ENCODE data around the gene KLHL26. TPM values are rescaled to one million over a fixed set of nuclear protein-coding genes. Genes with fewer than 3 reads are reported as not detected.
A peak's percentile ranks its signal among the peaks of the same experiment; 100 is the strongest.

The KLHL26 gene
- polyA plus RNA-seq, 1 donor (not counting 4 experiments of a cell fraction or from before 2014, with no cell fraction given) = 0.68 TPM

DNA sequence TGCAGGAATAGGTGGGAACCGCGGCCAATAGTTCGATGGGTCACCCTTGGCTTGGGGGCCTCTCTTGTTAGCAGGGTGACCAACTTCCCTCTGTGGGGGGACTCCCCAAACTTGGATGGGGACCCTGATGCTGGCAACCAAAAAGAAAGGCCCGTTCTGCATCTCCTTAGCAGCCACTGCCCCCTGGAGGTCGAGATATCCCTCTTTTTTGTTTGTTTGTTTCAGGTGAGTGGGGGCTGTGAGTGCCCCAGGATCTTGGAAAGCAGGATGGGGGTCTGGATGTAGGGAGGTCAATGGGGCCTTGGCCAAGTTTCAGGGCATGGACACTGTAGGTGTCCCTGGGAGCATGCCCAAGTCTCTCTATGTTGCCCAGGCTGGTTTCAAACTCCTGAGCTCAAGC is 39.0 kb downstream of the KLHL26 start:
- FAIRE-seq = no peak
- no peaks in the 10 kb centered on the region for H3K27me3 ChIP-seq (ENCODE audit: control insufficient read depth, extremely low read depth, insufficient read depth, low read length)
- no peak overlapping the region for H3K9ac ChIP-seq (ENCODE audit: control insufficient read depth, extremely low read depth, insufficient read depth, low read length)
- no peak overlapping the region for H2AFZ ChIP-seq (ENCODE audit: control insufficient read depth, low read length)
- H3K79me2 ChIP-seq (ENCODE audit: control insufficient read depth, insufficient read depth, low read length) = no peaks in the 10 kb centered on the region
- DNase-seq (ENCODE audit: low read depth, low spot score) = no peak
- dilution Hi-C loops (cut with MboI; ENCODE audit: extremely low pct_ligation_motif_present, low sequenced_read_pairs) = no loop called here
- no peaks in the 10 kb centered on the region for H3K36me3 ChIP-seq (ENCODE audit: control insufficient read depth in 2 of 2, extremely low read depth in 1 of 2, insufficient read depth in 2 of 2, low read length in 2 of 2)
- H3K4me3 ChIP-seq (ENCODE audit: control insufficient read depth in 2 of 3, extremely low read depth in 1 of 3, insufficient read depth in 2 of 3, low read depth in 1 of 3, low read length in 3 of 3) = no peak overlapping the region
- H3K4me1 ChIP-seq (ENCODE audit: control insufficient read depth, extremely low read depth, insufficient read depth, low read length) = peaks cover 15% of the 10 kb centered on the region
- no peaks in the 10 kb centered on the region for H3K9me3 ChIP-seq (ENCODE audit: control insufficient read depth, low read depth, low read length)
- H3K9me1 ChIP-seq (ENCODE audit: control insufficient read depth, extremely low read depth, insufficient read depth, low read length) = no peaks in the 10 kb centered on the region
- H3K27ac ChIP-seq (ENCODE audit: control insufficient read depth, insufficient read depth, low read length) = no peak overlapping the region
- TF ChIP-seq EZH2 (IDR thresholded peaks at IDR 0.05; ENCODE audit: low read length) = no peak
- TF ChIP-seq, protein P1, sequence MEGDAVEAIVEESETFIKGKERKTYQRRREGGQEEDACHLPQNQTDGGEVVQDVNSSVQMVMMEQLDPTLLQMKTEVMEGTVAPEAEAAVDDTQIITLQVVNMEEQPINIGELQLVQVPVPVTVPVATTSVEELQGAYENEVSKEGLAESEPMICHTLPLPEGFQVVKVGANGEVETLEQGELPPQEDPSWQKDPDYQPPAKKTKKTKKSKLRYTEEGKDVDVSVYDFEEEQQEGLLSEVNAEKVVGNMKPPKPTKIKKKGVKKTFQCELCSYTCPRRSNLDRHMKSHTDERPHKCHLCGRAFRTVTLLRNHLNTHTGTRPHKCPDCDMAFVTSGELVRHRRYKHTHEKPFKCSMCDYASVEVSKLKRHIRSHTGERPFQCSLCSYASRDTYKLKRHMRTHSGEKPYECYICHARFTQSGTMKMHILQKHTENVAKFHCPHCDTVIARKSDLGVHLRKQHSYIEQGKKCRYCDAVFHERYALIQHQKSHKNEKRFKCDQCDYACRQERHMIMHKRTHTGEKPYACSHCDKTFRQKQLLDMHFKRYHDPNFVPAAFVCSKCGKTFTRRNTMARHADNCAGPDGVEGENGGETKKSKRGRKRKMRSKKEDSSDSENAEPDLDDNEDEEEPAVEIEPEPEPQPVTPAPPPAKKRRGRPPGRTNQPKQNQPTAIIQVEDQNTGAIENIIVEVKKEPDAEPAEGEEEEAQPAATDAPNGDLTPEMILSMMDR (optimal IDR thresholded peaks at IDR 0.05 in 1 of 3, IDR thresholded peaks at IDR 0.05 in 1 of 3, conservative IDR thresholded peaks at IDR 0.05 in 1 of 3; ENCODE audit: extremely low read depth in 1 of 3, insufficient read depth in 2 of 3, low read length in 3 of 3) = peak; percentile 41 to 56 (median 49)
- no peak overlapping the region for H3K4me2 ChIP-seq (ENCODE audit: control insufficient read depth, extremely low read depth, insufficient read depth, low read depth, low read length)
- H4K20me1 ChIP-seq (ENCODE audit: control insufficient read depth, extremely low read depth, insufficient read depth, low read length) = no peaks in the 10 kb centered on the region

DNA sequence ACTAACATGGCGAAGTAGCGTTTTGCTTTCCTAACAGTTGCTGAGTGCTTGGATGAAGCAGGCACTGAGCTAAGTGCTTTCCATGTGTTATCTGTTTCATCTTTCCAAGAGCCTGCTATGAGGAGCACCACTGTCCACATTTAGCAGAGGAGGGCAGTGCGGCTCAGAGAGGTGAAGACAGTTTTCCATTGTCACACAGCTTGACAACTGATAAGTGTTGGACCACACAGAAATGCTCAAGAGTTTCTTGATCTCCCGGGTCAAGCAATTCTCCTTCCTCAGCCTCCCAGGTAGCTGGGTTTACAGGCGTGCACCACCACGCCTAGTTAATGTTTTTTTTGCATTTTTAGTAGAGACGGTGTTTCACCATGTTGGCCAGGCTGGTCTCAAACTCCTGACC is 39.9 kb downstream of the KLHL26 start:
- no peak for FAIRE-seq
- Histone ChIP-seq H4K20me1 (ENCODE audit: control insufficient read depth, extremely low read depth, insufficient read depth, low read length) (no peaks in the 10 kb centered on the region), H3K27ac (ENCODE audit: control insufficient read depth, insufficient read depth, low read length) (no peak overlapping the region)

More for the DNA sequence above, 39.9 kb downstream of the KLHL26 start:
- dilution Hi-C loops (cut with MboI; ENCODE audit: extremely low pct_ligation_motif_present, low sequenced_read_pairs) = no loop called here
- no peak for TF ChIP-seq EZH2 (IDR thresholded peaks at IDR 0.05; ENCODE audit: low read length)
- TF ChIP-seq, protein P1 (optimal IDR thresholded peaks at IDR 0.05 in 1 of 3, IDR thresholded peaks at IDR 0.05 in 1 of 3, conservative IDR thresholded peaks at IDR 0.05 in 1 of 3; ENCODE audit: extremely low read depth in 1 of 3, insufficient read depth in 2 of 3, low read length in 3 of 3) = no peak
- H3K27me3 ChIP-seq (ENCODE audit: control insufficient read depth, extremely low read depth, insufficient read depth, low read length) = no peaks in the 10 kb centered on the region
- DNase-seq (ENCODE audit: low read depth, low spot score) = no peak
- no peak overlapping the region for H2AFZ ChIP-seq (ENCODE audit: control insufficient read depth, low read length)
- peaks cover 15% of the 10 kb centered on the region for H3K4me1 ChIP-seq (ENCODE audit: control insufficient read depth, extremely low read depth, insufficient read depth, low read length)
- no peaks in the 10 kb centered on the region for H3K79me2 ChIP-seq (ENCODE audit: control insufficient read depth, insufficient read depth, low read length)
- no peak overlapping the region for H3K4me3 ChIP-seq (ENCODE audit: control insufficient read depth in 2 of 3, extremely low read depth in 1 of 3, insufficient read depth in 2 of 3, low read depth in 1 of 3, low read length in 3 of 3)
- H3K4me2 ChIP-seq (ENCODE audit: control insufficient read depth, extremely low read depth, insufficient read depth, low read depth, low read length) = no peak overlapping the region
- no peak overlapping the region for H3K9ac ChIP-seq (ENCODE audit: control insufficient read depth, extremely low read depth, insufficient read depth, low read length)
- H3K9me1 ChIP-seq (ENCODE audit: control insufficient read depth, extremely low read depth, insufficient read depth, low read length) = no peaks in the 10 kb centered on the region
- no peaks in the 10 kb centered on the region for H3K36me3 ChIP-seq (ENCODE audit: control insufficient read depth in 2 of 2, extremely low read depth in 1 of 2, insufficient read depth in 2 of 2, low read length in 2 of 2)
- H3K9me3 ChIP-seq (ENCODE audit: control insufficient read depth, low read depth, low read length) = no peaks in the 10 kb centered on the region
